Measurements from ENCODE around the gene CST9. TPM values are rescaled to one million over a fixed set of nuclear protein-coding genes. Genes with fewer than 3 reads are reported as not detected.

The CST9 gene
- total and polyA plus RNA-seq, 2 of the 13 experiments (the other 11 are each of a cell fraction or from before 2014, with no cell fraction given), result 0.07 TPM; not detected in 1

GRCh38 chr20:23606652-23607049, 934 bp upstream of the CST9 start (continued):
- TF ChIP-seq THAP11 (CRISPR knock-in tag; IDR thresholded peaks at IDR 0.05) (peak; percentile 62; the same call in 1 of the 2 replicates), ZNF605 (CRISPR knock-in tag; IDR thresholded peaks at IDR 0.05) (0 out of 2 replicates have a peak, but pooled peaks have one; percentile 16), ZNF225 (CRISPR knock-in tag; IDR thresholded peaks at IDR 0.05) (0 out of 2 replicates have a peak, but pooled peaks have one; percentile 59), TRAFD1 (CRISPR knock-in tag; IDR thresholded peaks at IDR 0.05; ENCODE audit: borderline replicate concordance) (peak; percentile 79; the same call in 1 of the 2 replicates), NPAS2 (CRISPR knock-in tag; IDR thresholded peaks at IDR 0.05; ENCODE audit: borderline replicate concordance) (no peak), UBTF (CRISPR knock-in tag; IDR thresholded peaks at IDR 0.05) (no peak), ZNF567 (CRISPR knock-in tag; IDR thresholded peaks at IDR 0.05; ENCODE audit: borderline replicate concordance) (peak; percentile 83; the same call in 1 of the 2 replicates), ZFX (CRISPR knock-in tag; IDR thresholded peaks at IDR 0.05; ENCODE audit: low read depth) (peak; percentile 24; the same call in 1 of the 2 replicates), GATAD2A (CRISPR knock-in tag; IDR thresholded peaks at IDR 0.05) (peak; percentile 60; the same call in 1 of the 2 replicates), RERE (CRISPR knock-in tag; IDR thresholded peaks at IDR 0.05; ENCODE audit: low read depth) (no peak), MAFK (conservative IDR thresholded peaks at IDR 0.05 in 1 of 2, IDR thresholded peaks at IDR 0.05 in 1 of 2; ENCODE audit: low read length in 2 of 2) (no peak), MAFF (IDR thresholded peaks at IDR 0.05; ENCODE audit: low read depth, low read length) (no peak), SP5 (CRISPR knock-in tag; IDR thresholded peaks at IDR 0.05; ENCODE audit: borderline replicate concordance, low read depth) (peak; percentile 55; the same call in 1 of the 2 replicates), ZNF580 (CRISPR knock-in tag; IDR thresholded peaks at IDR 0.05; ENCODE audit: borderline replicate concordance, low read depth) (0 out of 2 replicates have a peak, but pooled peaks have one; percentile 52), ZNF749 (CRISPR knock-in tag; IDR thresholded peaks at IDR 0.05; ENCODE audit: borderline replicate concordance) (0 out of 2 replicates have a peak, but pooled peaks have one; percentile 32), EED (CRISPR knock-in tag; IDR thresholded peaks at IDR 0.05) (no peak; the same call in 1 of the 2 replicates), ZNF33B (CRISPR knock-in tag; IDR thresholded peaks at IDR 0.05) (no peak), EEA1 (CRISPR knock-in tag; IDR thresholded peaks at IDR 0.05; ENCODE audit: borderline replicate concordance) (no peak), CENPBD1 (CRISPR knock-in tag; IDR thresholded peaks at IDR 0.05; ENCODE audit: borderline replicate concordance, low read depth) (no peak), CBX1 (IDR thresholded peaks at IDR 0.05; ENCODE audit: low read depth) (no peak)

All from HepG2 (cell line).